ENCODE results near the gene ICE2.

DNA sequence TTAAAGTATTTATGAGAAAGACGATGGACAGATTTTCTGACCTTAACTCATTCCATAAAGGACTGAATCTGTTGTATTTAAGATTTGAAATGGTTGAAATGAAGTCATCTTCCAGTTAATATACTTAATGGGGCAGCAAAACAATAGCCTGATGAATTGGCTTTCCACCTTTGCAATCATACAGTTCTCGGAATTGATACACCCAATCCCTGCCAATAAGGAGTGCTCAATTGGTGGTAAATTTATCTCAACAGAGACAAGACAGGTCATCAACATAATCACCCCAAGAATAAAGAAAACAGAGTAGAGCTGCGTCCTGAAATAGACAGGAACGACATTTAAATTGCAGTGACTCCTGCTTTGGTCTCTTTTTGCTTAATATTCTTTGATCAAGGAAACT lies 92.3 kb downstream of the ICE2 start:
- TF ChIP-seq, protein P1, sequence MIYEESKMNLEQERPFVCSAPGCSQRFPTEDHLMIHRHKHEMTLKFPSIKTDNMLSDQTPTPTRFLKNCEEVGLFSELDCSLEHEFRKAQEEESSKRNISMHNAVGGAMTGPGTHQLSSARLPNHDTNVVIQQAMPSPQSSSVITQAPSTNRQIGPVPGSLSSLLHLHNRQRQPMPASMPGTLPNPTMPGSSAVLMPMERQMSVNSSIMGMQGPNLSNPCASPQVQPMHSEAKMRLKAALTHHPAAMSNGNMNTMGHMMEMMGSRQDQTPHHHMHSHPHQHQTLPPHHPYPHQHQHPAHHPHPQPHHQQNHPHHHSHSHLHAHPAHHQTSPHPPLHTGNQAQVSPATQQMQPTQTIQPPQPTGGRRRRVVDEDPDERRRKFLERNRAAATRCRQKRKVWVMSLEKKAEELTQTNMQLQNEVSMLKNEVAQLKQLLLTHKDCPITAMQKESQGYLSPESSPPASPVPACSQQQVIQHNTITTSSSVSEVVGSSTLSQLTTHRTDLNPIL (CRISPR knock-in tag; IDR thresholded peaks at IDR 0.05; ENCODE audit: low read depth): no peak
- TF ChIP-seq, protein P2, sequence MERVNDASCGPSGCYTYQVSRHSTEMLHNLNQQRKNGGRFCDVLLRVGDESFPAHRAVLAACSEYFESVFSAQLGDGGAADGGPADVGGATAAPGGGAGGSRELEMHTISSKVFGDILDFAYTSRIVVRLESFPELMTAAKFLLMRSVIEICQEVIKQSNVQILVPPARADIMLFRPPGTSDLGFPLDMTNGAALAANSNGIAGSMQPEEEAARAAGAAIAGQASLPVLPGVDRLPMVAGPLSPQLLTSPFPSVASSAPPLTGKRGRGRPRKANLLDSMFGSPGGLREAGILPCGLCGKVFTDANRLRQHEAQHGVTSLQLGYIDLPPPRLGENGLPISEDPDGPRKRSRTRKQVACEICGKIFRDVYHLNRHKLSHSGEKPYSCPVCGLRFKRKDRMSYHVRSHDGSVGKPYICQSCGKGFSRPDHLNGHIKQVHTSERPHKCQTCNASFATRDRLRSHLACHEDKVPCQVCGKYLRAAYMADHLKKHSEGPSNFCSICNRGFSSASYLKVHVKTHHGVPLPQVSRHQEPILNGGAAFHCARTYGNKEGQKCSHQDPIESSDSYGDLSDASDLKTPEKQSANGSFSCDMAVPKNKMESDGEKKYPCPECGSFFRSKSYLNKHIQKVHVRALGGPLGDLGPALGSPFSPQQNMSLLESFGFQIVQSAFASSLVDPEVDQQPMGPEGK (CRISPR knock-in tag; IDR thresholded peaks at IDR 0.05; ENCODE audit: borderline replicate concordance): no peak
- no peak for TF ChIP-seq PPARA (CRISPR knock-in tag; IDR thresholded peaks at IDR 0.05; ENCODE audit: borderline replicate concordance)
- TF ChIP-seq, protein P3, sequence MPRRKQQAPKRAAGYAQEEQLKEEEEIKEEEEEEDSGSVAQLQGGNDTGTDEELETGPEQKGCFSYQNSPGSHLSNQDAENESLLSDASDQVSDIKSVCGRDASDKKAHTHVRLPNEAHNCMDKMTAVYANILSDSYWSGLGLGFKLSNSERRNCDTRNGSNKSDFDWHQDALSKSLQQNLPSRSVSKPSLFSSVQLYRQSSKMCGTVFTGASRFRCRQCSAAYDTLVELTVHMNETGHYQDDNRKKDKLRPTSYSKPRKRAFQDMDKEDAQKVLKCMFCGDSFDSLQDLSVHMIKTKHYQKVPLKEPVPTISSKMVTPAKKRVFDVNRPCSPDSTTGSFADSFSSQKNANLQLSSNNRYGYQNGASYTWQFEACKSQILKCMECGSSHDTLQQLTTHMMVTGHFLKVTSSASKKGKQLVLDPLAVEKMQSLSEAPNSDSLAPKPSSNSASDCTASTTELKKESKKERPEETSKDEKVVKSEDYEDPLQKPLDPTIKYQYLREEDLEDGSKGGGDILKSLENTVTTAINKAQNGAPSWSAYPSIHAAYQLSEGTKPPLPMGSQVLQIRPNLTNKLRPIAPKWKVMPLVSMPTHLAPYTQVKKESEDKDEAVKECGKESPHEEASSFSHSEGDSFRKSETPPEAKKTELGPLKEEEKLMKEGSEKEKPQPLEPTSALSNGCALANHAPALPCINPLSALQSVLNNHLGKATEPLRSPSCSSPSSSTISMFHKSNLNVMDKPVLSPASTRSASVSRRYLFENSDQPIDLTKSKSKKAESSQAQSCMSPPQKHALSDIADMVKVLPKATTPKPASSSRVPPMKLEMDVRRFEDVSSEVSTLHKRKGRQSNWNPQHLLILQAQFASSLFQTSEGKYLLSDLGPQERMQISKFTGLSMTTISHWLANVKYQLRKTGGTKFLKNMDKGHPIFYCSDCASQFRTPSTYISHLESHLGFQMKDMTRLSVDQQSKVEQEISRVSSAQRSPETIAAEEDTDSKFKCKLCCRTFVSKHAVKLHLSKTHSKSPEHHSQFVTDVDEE (CRISPR knock-in tag; IDR thresholded peaks at IDR 0.05): no peak
- no peak for TF ChIP-seq ISL1 (CRISPR knock-in tag; IDR thresholded peaks at IDR 0.05)
- no peak for TF ChIP-seq RARB (CRISPR knock-in tag; IDR thresholded peaks at IDR 0.05)
- TF ChIP-seq, protein P4, sequence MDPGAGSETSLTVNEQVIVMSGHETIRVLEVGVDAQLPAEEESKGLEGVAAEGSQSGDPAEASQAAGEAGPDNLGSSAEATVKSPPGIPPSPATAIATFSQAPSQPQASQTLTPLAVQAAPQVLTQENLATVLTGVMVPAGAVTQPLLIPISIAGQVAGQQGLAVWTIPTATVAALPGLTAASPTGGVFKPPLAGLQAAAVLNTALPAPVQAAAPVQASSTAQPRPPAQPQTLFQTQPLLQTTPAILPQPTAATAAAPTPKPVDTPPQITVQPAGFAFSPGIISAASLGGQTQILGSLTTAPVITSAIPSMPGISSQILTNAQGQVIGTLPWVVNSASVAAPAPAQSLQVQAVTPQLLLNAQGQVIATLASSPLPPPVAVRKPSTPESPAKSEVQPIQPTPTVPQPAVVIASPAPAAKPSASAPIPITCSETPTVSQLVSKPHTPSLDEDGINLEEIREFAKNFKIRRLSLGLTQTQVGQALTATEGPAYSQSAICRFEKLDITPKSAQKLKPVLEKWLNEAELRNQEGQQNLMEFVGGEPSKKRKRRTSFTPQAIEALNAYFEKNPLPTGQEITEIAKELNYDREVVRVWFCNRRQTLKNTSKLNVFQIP (CRISPR knock-in tag; IDR thresholded peaks at IDR 0.05; ENCODE audit: borderline replicate concordance, low read depth): no peak
